Activated gamma-delta T cell treated with Interleukin-2 at 50 U/mL for 16 hours (primary cell): ENCODE data around the gene CIPC.

ENCODE experiments used
- DNase-seq: peaks from one replicate; pipeline ENCODE4 v3.0.0-alpha.2; 2020

The CIPC gene

DNA sequence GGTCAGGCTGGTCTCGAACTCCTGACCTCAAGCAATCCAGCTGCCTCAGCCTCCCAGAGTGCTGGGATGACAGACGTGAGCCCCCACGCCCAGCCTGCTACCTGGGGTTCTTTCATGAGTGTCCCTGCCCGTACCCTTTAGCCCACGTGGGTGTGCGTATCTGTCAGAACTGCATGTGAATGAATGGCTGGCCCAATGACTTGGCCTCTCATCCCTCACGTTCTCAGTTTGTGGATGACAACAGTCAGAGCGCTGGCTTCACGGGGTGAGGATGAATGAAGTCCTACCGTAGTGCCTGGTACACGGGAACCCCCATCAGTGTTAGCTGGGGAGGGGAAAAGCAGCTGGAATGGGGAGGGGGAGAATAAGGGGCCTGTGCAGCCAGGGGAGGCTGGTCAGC is 59.7 kb downstream of the CIPC start:
- no peak for DNase-seq

DNA sequence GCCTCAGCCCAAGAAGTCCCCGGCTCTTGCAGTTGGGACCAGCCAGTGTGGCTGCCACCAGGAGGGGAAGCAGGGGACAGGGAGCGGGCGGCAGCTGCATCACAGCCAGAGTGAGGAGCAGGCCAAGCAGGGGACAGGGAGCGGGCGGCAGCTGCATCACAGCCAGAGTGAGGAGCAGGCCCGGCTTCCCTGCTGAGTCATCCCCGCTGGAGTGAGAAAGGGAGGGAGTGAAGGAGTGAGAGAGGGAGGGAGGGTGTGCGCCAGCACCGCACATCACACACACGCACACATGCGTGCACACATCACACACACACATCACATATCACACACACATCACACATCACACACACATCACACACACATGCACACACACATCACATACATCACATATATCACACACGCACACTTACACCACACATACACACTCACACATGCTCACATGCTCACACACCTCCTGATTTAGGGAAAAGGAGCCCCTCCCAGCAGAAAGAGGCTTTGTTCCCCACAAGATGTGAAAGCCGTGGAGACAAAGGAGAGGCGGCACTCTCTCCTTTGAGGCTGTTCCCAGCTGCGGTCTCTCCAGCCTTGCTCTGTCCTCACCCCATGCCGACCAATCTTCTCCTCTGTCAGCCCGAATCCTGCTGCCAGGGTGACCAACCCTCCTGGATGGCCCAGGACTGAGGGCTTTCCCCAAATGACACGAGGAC is 60.3 kb downstream of the CIPC start:
- DNase-seq = no peak

GRCh38 chr14:77158882-77159255 is 60.8 kb downstream of the CIPC start:
- no peak for DNase-seq

DNA sequence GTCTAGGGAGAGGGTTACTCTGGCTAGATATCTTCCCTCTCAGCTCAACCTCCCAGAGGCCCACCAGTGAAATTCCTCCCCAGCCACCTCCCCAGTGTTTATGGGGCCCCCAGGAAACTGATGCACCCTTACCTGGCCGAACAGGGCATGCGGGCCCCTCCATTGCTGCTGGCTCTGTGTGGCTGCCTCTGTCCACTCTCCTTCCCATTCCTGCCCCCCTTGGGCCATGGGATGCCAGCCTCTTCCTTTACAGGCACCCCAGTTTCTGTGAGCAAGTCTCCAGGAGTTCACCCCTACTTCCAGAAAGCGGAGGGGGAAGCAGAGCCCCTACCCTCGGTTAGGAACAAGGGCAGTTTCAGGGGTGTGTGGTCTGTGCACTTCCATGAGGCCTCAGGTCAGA is 63.0 kb downstream of the CIPC start:
- DNase-seq = no peak
